Colonic mucosa (tissue), 4 donors: ENCODE measurements around the gene PRTFDC1. TPM values are rescaled to one million over a fixed set of nuclear protein-coding genes. Genes with fewer than 3 reads are reported as not detected.

Experiments
- DNase-seq: peaks from one replicate; pipeline ENCODE4 v3.0.0-alpha.2; 2020
- H3K27ac ChIP-seq: fragments of 200-600 bp; one replicate; pipeline ENCODE4 v1.8.0; 2021
- H3K27me3 ChIP-seq: fragments of 200-600 bp; one replicate; pipeline ENCODE4 v1.8.0; 2021
- H3K36me3 ChIP-seq: fragments of 200-600 bp; one replicate; pipeline ENCODE4 v1.8.0; 2021
- H3K4me1 ChIP-seq: fragments of 200-600 bp; one replicate; pipeline ENCODE4 v1.8.0; 2021; ENCODE audit warnings: mild to moderate bottlenecking
- H3K4me3 ChIP-seq: fragments of 200-600 bp; one replicate; pipeline ENCODE4 v1.8.0; 2021
- H3K9ac ChIP-seq, 2 donors: one replicate each; pipeline ENCODE4 v1.7.0; 2013; ENCODE audit warnings: control low read depth in 2 of 2, low read depth in 2 of 2, low read length in 2 of 2
- H3K9me3 ChIP-seq: fragments of 200-600 bp; one replicate; pipeline ENCODE4 v1.8.0; 2021
- CTCF ChIP-seq: fragments of 200-600 bp; IDR thresholded peaks from one replicate; pipeline ENCODE4 v1.8.0; 2022; ENCODE audit warnings: antibody characterized with exemption, mild to moderate bottlenecking
- intact Hi-C: fragments of 100-400 bp; cut with DNase I; formaldehyde crosslinking; loops from one replicate; pipeline ENCODE4 v1.14.1; 2022
- total RNA-seq, 2 donors: library from RNA; stranded (reverse); fragmentation: NEBNext Ultra II Directional in 1 of 2; extraction: Animal tissue kit (Norgen Biotek cat#: 25700) in 1 of 2; gene quantifications; one replicate each; pipeline ENCODE4 v1.2.1, GENCODE V29; 2021
- donor health status: healthy.
- donor health status: DM: no; HTN: no; CAD: no.
- donor health status: DM: no; HTN: no; CAD: no.

The PRTFDC1 gene
- total RNA-seq, 2 donors from 2014 or later = 8.1 to 16.0 TPM

GRCh38 chr10:24965051-24965450 is 12.6 kb upstream of the PRTFDC1 start:
- no peak overlapping the region for H3K9ac ChIP-seq
- no peak for DNase-seq
- H3K27ac ChIP-seq = no peak overlapping the region
- H3K27me3 ChIP-seq = no peaks in the 10 kb centered on the region
- H3K9me3 ChIP-seq = no peaks in the 10 kb centered on the region
- intact Hi-C loops = no loop called here
- no peak for TF ChIP-seq CTCF
- no peaks in the 10 kb centered on the region for H3K36me3 ChIP-seq
- H3K4me3 ChIP-seq = no peak overlapping the region
- no peaks in the 10 kb centered on the region for H3K4me1 ChIP-seq

- Histone ChIP-seq H3K27ac (no peak overlapping the region), H3K27me3 (no peaks in the 10 kb centered on the region), H3K9ac (no peak overlapping the region), H3K4me1 (no peaks in the 10 kb centered on the region), H3K36me3 (no peaks in the 10 kb centered on the region), H3K4me3 (no peak overlapping the region), H3K9me3 (no peaks in the 10 kb centered on the region)
- no peak for DNase-seq
- intact Hi-C loops = no loop called here
- no peak for TF ChIP-seq CTCF
Observed at GRCh38 chr10:24963521-24964041, 11.2 kb upstream of the PRTFDC1 start.

GRCh38 chr10:24962995-24963394 is 10.6 kb upstream of the PRTFDC1 start:
- Histone ChIP-seq H3K4me1 (no peaks in the 10 kb centered on the region), H3K36me3 (no peaks in the 10 kb centered on the region), H3K27ac (no peak overlapping the region), H3K4me3 (no peak overlapping the region), H3K9me3 (no peaks in the 10 kb centered on the region), H3K9ac (peak overlapping the region in 1 of 2 donors; percentile 0), H3K27me3 (no peaks in the 10 kb centered on the region)
- intact Hi-C loops = no loop called here
- TF ChIP-seq CTCF = no peak
- peak; percentile 53 for DNase-seq

GRCh38 chr10:24961582-24961981 is 9.2 kb upstream of the PRTFDC1 start:
- Histone ChIP-seq H3K4me1 (no peaks in the 10 kb centered on the region), H3K36me3 (no peaks in the 10 kb centered on the region), H3K4me3 (no peak overlapping the region), H3K27ac (no peak overlapping the region), H3K27me3 (no peaks in the 10 kb centered on the region), H3K9me3 (no peaks in the 10 kb centered on the region), H3K9ac (no peak overlapping the region)
- DNase-seq = no peak
- TF ChIP-seq CTCF = no peak
- intact Hi-C loops = no loop called here

GRCh38 chr10:24959382-24959730 is 7.0 kb upstream of the PRTFDC1 start:
- Histone ChIP-seq H3K36me3 (no peaks in the 10 kb centered on the region), H3K27me3 (no peaks in the 10 kb centered on the region), H3K4me3 (no peak overlapping the region), H3K9me3 (no peaks in the 10 kb centered on the region), H3K4me1 (no peaks in the 10 kb centered on the region), H3K27ac (no peak overlapping the region), H3K9ac (no peak overlapping the region)
- intact Hi-C loops = loop anchor here (10.0 kb wide), 1 partner anchor 235 kb away; the partner anchor contains the start of gene ARHGAP21
- no peak for TF ChIP-seq CTCF
- no peak for DNase-seq
